ENCODE measurements around the gene TPRG1L.

Gene TPRG1L

GRCh38 chr1:3649342-3650247 is 24.8 kb downstream of the TPRG1L start, which contains the start of gene WRAP73:
Gene WRAP73, minus strand, starts transcription at chr1:3650103. Its CDS starts 104 bp downstream, at chr1:3649999.
- peak; percentile 91 to 92 for DNase-seq

- DNase-seq, result peak in 1 of 2 donors; percentile 5
Observed at GRCh38 chr1:3650248-3651025, 25.6 kb downstream of the TPRG1L start.

- DNase-seq, result peak in 1 of 2 donors; percentile 11
Observed at GRCh38 chr1:3651026-3651929, 26.5 kb downstream of the TPRG1L start.

- peak in 1 of 2 donors; percentile 4 for DNase-seq
Observed at GRCh38 chr1:3651930-3652547, 27.2 kb downstream of the TPRG1L start, which contains the start of gene TP73. Gene TP73, plus strand, starts transcription at chr1:3652516. Its CDS starts 29,850 bp downstream, at chr1:3682366.

- no peak for DNase-seq
Observed at GRCh38 chr1:3652548-3653285, 27.9 kb downstream of the TPRG1L start.

DNA sequence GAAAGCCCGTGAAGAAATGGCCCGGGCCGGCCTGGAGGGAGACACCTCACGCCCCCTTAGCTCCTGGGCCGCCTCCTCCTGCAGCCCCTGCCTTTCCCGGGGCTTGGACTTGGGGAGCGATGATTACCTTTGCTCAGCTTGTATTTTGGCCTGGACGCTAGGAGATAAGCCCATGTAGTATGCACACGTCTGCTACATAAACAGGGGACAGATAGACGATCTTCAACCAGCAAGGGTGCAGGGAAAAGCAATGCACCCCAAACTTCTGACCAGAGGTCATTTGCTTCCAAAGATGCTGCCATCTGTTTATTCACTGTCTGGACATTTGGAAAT is 28.4 kb downstream of the TPRG1L start:
- DNase-seq, result no peak

GRCh38 chr1:3654549-3655281 is 29.9 kb downstream of the TPRG1L start:
- DNase-seq, result no peak

DNA sequence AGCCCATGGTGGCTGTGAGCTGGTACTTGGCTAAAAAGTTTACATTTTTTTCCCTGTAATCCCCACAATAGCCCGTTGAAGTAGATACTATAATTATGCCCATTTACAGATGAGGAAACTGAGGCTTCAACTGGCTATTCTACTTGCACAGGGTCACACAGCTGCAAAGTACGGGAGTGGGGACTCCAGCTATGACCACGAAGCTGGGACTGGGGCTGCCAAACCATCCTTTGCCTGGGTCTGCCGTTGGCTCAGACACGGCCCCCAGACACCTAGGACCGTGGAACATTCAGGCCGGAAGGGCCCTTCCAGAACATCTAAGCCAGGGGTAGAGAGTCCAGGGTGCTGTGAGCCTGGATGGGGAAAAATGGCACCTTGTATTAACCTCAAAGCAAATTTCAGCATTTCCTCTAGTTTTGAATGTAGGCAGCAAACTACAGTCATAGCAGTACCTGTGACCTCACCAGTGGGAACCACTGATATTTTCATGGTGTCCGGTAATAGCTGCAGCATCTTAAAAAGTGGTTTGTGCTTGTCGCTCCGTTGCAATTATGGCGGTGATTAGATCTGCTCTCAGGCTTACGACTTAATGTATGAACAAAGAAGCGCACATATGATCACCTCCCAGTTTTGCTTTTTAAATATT is 31.8 kb downstream of the TPRG1L start:
- DNase-seq, result no peak

DNA sequence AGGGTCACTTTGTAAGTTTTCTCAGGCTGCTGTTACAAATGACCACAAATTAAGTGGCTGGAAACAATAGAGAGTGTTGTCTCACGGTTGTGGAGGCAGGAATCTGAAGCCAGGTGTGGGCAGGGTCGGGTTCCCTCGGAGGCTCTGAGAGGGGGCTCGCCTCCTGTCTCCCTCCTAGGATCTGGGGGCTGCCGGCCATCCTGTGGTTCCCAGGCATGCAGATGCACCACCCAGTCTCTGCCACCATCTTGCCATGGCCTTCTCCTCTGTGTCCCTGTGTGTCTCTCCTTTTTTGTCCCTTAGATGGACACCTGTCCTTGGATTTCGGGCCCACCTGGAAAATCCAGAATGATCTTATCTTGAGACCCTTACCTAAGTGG is 32.3 kb downstream of the TPRG1L start:
- DNase-seq, result no peak

GRCh38 chr1:3657578-3658230 is 32.9 kb downstream of the TPRG1L start:
- no peak for DNase-seq

GRCh38 chr1:3658231-3658615 is 33.4 kb downstream of the TPRG1L start:
- no peak for DNase-seq

GRCh38 chr1:3659093-3659492 is 34.3 kb downstream of the TPRG1L start:
- no peak for DNase-seq

GRCh38 chr1:3660704-3661103 is 35.9 kb downstream of the TPRG1L start:
- DNase-seq, result no peak

DNA sequence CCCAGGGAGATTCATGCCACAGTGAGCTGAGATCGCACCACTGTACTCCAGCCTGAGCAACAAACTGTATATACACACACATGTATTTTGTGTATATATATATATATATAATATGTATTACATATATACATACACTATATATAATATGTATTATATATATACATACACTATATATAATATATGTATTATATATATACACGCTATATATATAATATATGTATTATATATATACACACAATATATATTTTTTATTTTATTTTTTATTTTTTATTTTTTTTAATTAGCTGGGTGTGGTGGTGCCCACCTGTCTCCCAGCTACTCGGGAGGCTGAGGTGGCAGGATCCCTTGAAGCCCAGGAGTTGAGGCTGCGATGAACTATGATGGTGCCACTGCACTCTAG is 36.8 kb downstream of the TPRG1L start:
- DNase-seq, result no peak

DNA sequence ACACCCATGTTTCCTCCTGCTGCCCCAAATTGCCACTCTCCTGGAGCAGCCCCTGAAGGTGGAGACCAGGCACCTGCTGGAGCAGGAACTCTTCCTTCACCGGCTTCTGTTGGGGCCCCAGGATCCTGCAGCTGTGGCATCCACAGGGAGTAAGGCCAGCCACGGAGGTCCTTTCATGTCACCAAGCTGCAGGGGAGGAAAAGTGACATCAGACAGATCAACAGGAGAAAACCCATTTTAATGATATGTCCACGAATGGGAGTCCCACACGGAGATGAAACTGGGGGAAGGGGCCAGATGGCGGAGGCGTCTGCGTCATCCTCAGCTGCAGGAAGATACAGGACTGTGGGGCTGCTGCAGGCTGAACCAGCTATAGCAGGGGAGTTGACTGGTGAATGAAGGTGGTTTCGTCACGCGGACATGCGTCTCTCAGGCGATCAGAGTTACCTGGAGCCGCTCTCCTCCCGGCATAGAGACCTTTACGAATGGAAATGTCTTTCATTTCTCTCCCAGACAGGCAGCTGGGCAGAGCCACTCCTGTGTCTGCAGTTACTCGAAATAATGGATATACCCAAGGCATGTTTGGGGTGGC is 37.4 kb downstream of the TPRG1L start:
- no peak for DNase-seq

DNA sequence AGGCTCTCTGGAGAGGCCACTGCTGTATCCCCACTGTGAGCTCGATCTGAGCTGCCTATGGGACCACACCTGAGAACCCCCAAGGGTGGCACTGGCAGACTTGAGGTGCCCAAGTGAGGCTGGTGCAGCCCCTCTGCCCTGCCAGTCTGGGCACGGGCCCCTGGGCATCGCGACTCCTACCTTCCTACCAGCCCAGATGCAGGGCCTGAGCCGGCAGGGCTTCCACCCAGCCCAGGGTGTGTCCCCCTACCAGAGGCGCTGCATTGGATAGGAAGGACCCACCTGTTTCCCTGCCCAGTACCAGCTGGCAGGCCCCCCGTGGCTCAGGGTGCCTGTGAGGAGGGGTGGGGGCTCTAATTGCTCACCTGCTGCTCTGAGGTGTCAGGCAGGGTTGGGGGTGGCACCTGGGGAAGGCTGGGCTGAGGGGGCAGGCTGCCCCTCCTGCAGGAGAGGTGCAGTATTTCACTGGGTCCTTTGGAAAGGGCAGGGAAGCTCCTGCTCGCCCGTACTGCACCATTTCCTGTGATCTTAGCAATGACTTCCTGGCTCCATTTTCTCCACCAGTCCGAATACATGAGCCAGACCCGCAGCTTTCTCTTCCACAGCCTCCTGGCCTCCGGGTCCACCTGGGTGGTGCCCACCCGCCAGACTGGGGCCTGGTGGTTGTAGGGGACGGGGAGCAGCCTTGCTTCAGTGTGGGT is 39.3 kb downstream of the TPRG1L start:
- DNase-seq, result no peak

DNA sequence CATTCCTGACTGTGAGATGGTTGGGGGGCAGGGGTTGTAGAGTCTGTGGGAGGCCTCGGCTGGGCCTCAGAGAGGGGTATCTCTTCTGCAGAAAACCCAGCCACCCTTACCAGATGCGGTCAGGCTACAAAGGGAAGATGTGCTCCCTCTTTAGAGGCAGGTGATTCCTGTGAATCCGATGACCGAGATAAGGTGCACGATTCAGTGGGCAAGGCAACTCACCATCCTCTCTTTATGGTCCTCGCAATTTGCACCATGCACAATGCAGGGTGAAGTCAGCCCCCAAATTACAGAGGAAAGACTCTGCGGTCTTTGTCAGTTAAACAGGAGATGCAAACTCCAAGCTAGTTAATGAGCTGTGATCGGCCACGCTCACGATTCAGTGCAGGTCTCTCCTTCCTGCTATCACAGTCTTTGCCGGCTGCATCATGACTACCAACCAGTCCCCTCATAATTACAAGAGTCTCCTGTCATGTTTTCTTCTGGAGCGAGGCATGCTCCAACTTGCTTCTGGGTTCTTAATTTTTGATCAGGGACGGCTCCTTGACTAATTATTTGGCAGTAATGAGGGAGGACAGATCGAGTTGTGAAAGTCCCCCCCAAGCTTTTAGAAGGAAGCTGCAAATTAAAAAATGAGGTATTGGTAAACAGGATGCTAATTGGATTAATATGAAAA is 40.0 kb downstream of the TPRG1L start:
- no peak for DNase-seq

DNA sequence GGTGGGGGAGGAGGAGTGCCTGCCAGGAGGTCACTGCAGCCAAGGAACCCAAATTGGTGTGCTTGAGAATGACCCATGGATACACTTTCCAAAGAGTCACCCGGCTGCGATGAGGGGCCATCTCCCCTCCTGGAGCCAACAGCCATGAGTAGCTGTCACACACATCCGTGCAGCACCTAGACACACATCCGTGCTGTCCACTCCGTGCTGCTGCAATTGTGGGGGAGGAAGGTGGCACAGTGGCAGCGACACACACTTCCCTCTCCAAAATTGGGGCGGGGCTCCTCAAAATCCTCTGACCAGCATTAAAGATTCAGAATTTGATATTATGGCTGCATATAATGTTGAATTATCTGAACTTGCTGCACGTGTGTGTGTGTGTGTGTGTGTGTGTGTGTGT is 43.3 kb downstream of the TPRG1L start:
- no peak for DNase-seq

Measured in CD4-positive, alpha-beta T cell treated with Interleukin-4 for 1 hour (primary cell).